Peyer's patch (tissue), 4 donors: Measurements from ENCODE around the gene CSNK2A3.

ENCODE experiments used
- CTCF ChIP-seq, 6 experiments: fragments of 450-650 bp in 4 of 6; fragments of 200-600 bp in 2 of 6; sonication (generic) in 1 of 6; IDR thresholded peaks; one replicate each; pipeline ENCODE4 v1.5.1; 2017 to 2019; ENCODE audit warnings: antibody characterized with exemption in 6 of 6, mild to moderate bottlenecking in 3 of 6, moderate library complexity in 1 of 6
- POLR2A ChIP-seq, 2 donors: fragments of 450-650 bp; IDR thresholded peaks; one replicate each; pipeline ENCODE4 v1.5.1; 2017; ENCODE audit warnings: antibody characterized with exemption in 2 of 2, mild to moderate bottlenecking in 2 of 2, moderate library complexity in 2 of 2

- no peak for TF ChIP-seq CTCF (IDR thresholded peaks at IDR 0.05)
- TF ChIP-seq POLR2A (IDR thresholded peaks at IDR 0.05), result no peak
Observed at GRCh38 chr11:11318461-11318860, 34.6 kb downstream of the CSNK2A3 start.
